Skeletal muscle tissue (tissue), 4 donors: ENCODE measurements around the gene NKX1-1. TPM values are rescaled to one million over a fixed set of nuclear protein-coding genes. Genes with fewer than 3 reads are reported as not detected.
"Not testable (repeated sequence)": the region's sequence is repeated elsewhere in the genome, so short reads cannot be mapped to it uniquely, and the experiment has no call there.

Experiments
- H3K27ac ChIP-seq: one replicate; pipeline ENCODE4 v1.7.0; 2013; ENCODE audit warnings: mild to moderate bottlenecking, low read depth, low read length, inconsistent platforms
- H3K27me3 ChIP-seq, 3 donors: one replicate each; pipeline ENCODE4 v1.7.0; 2013; ENCODE audit warnings: low read length in 3 of 3; ENCODE audit not compliant: control insufficient read depth in 3 of 3, insufficient read depth in 3 of 3
- H3K36me3 ChIP-seq, 3 donors: one replicate each; pipeline ENCODE4 v1.7.0; 2013; ENCODE audit warnings: low read length in 3 of 3; ENCODE audit not compliant: control insufficient read depth in 3 of 3, insufficient read depth in 3 of 3
- H3K4me1 ChIP-seq, 3 donors: one replicate each; pipeline ENCODE4 v1.7.0; 2013; ENCODE audit warnings: low read length in 3 of 3, mild to moderate bottlenecking in 3 of 3; ENCODE audit not compliant: control insufficient read depth in 3 of 3, insufficient read depth in 3 of 3
- H3K4me3 ChIP-seq, 3 donors: one replicate each; pipeline ENCODE4 v1.7.0; 2013; ENCODE audit warnings: low read length in 3 of 3
- H3K9ac ChIP-seq, 3 donors: one replicate each; pipeline ENCODE4 v1.7.0; 2013; ENCODE audit warnings: low read length in 3 of 3, mild to moderate bottlenecking in 3 of 3, moderate library complexity in 2 of 3, low read depth in 1 of 3
- H3K9me3 ChIP-seq, 3 donors: one replicate each; pipeline ENCODE4 v1.7.0; 2013; ENCODE audit warnings: low read length in 3 of 3; ENCODE audit not compliant: control insufficient read depth in 3 of 3
- total RNA-seq: library from RNA; depleted of rRNA; stranded (reverse); fragments of >200 nt; gene quantifications from one replicate; pipeline ENCODE4 v1.2.3, GENCODE V29; 2014
- donor health status: Osteomylitis.

NKX1-1 gene
- total RNA-seq, 1 donor from 2014 or later: not detected

DNA sequence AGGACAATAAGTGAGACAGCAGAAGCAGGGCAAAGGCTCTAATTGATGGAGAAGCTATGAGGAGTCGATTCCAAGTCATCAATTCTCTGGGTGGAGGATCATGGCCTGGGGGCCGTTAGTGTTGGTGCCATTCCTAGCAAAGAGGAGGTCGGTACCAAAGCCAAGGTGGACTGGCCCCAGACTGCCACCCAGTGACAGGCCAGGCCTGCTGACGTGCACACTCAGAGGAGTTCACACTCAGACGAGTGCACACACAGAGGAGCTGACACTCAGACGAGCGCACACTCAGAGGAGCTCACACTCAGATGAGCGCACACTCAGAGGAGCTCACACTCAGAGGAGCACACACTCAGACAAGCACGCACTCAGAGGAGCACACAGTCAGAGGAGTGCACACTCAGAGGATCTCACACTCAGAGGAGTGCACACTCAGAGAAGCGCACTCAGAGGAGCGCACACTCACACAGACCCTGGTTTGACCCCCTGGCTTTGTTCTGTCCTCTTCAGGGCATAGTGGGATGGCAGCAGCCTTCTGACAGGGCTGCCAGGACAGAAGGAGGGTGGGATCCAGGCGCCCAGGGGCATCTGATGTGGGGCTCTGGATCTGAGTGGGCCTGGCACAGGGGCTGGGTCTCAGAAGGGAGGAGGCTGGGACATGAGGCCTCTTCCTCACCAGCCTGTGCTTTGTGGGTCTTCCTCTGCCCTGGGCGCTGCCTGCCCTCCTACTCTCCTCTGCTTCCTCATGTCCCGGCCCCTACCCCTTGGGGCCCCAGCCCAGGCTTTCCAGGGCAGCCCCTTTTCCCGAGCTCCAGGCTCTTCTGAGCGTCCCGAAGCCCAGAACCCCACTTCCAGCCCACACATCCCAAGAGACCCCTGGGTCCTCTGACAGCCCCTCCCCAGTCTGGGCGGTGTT is 41.7 kb upstream of the NKX1-1 start:
- H3K9me3 ChIP-seq: peaks cover 0 to 2% (median 0%) of the 10 kb centered on the region in 3 donors
- peaks cover 13 to 56% (median 45%) of the 10 kb centered on the region in 3 donors for H3K27me3 ChIP-seq
- H3K4me1 ChIP-seq: no peaks in the 10 kb centered on the region
- no peak overlapping the region for H3K4me3 ChIP-seq
- H3K36me3 ChIP-seq: no peaks in the 10 kb centered on the region
- no peak overlapping the region for H3K27ac ChIP-seq
- no peak overlapping the region for H3K9ac ChIP-seq

DNA sequence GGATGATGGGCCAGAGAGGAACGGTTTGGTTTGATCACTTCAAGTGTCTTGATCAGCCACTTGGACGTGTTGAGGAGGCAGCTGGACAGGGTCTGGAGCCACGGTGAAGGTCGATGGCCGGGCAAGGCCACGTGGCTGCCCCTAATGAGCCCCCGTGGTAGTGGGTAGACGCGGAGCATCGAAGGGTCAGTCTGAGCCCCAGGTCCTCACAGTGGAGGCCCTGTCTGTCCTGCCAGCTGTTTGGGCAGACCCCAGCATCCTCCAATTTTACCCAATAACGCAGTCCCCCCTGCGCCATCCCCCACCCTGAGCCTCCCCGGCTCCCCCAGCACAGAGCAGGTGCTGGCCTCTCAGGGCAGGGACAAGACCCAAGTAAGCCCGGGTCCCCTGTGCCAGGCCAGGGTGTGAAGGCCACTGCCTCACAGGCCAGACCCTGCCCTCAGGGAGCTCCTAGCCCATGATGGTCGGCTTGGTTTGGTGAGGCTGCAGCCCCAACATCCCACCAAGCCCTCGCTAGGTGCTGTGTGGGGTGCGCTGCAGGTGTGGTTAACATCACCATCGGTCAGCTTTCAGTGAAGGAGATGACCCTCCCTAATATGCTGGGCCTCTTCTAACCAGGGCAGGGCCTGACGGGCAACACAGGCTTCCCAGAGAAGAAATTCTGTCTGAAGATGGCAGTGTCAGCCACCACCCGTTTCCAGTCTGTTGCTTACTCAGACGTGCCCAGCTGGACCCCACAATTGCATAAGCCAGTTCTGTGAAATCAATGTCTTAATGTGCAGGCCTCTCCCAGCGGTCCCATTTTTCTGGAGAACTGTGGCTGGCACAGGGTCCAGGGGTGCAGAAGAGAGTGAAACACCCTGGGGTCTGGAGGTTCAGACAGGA is 40.5 kb upstream of the NKX1-1 start:
- Histone ChIP-seq H3K36me3 (no peaks in the 10 kb centered on the region), H3K27ac (no peak overlapping the region), H3K9ac (no peak overlapping the region), H3K27me3 (peaks cover 13 to 56% (median 43%) of the 10 kb centered on the region in 3 donors), H3K4me3 (no peak overlapping the region), H3K4me1 (no peaks in the 10 kb centered on the region), H3K9me3 (no peaks in the 10 kb centered on the region)

DNA sequence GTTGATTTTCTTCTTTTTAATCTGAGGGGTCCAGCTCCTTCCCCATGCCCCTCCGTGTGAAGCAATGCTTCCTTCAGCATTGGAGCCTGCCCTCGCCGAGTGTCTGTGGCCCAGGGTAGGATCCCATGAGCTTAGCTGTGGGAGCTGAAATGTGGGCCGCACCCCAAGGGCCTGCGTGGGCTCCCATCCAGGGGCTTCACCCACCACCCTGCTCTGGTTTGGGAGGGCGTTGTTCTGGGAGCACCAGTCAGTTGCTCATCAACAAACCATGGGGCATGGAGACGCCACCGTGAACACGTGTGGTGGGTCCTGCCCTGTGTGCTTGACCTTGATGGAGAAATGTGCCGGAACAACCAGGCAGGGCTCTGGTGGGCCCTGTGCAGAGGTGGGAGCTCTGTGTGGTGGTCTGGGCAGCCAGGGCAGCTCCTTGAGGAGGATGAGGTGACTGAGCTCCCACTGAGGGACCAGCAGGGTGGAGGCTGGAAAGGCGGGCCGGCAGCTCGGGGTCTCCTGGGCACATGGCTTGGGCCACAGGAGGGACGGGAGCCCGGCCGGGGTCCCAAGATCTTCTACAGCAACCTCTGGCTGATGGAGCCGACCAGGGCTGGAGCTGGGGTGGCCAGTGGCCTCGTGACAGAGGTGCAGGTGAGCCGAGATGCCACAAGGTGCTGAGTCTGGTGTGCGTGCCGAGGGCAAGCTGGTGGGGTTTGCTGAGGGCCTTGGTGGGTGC is 39.6 kb upstream of the NKX1-1 start:
- H3K9ac ChIP-seq: no peak overlapping the region
- H3K36me3 ChIP-seq: no peaks in the 10 kb centered on the region
- H3K27me3 ChIP-seq: peaks cover 13 to 54% (median 35%) of the 10 kb centered on the region in 3 donors
- no peaks in the 10 kb centered on the region for H3K4me1 ChIP-seq
- no peak overlapping the region for H3K4me3 ChIP-seq
- H3K9me3 ChIP-seq: no peaks in the 10 kb centered on the region
- no peak overlapping the region for H3K27ac ChIP-seq

DNA sequence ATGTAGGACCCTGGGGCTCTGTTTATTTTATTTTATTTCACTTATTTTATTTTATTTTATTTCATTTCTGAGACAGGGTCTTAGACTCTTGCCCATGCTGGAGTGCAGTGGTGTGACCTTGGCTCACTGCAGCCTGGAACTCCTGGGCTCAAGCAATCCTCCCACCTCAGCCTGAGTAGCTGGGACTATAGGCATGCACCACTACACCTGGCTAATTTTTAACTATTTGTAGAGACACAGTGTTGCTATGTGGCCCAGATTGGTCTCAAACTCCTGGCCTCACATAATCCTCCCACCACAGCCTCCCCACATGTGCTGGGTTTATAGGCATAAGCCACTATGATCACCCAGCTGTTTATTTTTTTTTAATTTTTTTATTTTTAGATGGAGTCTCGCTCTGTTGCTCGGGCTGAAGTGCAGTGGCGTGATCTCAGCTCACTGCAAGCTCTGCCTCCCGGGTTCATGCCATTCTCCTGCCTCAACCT is 37.5 kb upstream of the NKX1-1 start:
- H3K36me3 ChIP-seq, H3K4me1 ChIP-seq, H3K27ac ChIP-seq, H3K4me3 ChIP-seq, H3K9me3 ChIP-seq, H3K9ac ChIP-seq: not testable (repeated sequence)
- H3K27me3 ChIP-seq: peaks cover 4 to 33% (median 14%) of the 10 kb centered on the region in 3 donors

DNA sequence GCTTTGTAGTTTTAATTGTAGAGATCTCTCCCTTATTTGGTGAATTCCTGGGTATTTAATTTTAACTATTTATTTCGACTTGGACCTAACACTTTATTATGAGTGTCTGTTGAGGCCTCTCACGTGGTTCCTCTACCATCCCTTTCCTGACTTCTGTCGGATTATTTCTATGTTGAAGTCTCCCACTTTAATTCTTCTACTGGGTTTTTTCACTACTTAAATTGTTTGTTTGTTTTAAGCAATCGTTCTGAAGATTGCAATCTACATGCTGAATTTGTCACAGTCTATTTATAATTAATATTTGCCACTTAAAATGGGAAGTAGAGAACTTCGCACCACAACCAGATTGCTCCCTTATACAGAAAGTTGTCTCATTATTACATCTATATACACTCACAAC is 20.8 kb upstream of the NKX1-1 start:
- H3K4me1 ChIP-seq: no peaks in the 10 kb centered on the region
- no peaks in the 10 kb centered on the region for H3K9me3 ChIP-seq
- no peak overlapping the region for H3K4me3 ChIP-seq
- H3K27ac ChIP-seq: no peak overlapping the region
- peaks cover 3 to 17% (median 13%) of the 10 kb centered on the region in 3 donors for H3K27me3 ChIP-seq
- no peak overlapping the region for H3K9ac ChIP-seq
- no peaks in the 10 kb centered on the region for H3K36me3 ChIP-seq

DNA sequence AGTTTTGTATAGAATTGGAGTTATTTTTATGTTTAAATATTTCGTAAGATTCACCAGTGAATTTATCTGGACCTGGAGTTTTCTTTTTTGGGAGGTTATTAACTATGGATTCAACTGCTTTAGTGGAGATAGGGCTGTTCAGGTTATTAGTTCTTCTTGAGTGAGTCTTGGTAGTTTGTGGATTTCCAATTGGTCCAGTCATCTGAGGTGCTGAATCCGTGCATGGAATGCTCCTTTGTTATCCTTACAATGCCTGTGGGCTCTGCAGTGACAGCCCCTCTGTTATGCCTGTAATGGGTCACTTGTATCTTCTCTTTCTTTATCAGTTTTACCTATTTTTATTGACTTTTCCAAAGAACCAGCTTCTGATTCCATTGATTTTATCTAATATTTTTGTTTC is 15.4 kb upstream of the NKX1-1 start:
- Histone ChIP-seq H3K4me1 (no peaks in the 10 kb centered on the region), H3K36me3 (no peaks in the 10 kb centered on the region), H3K4me3 (no peak overlapping the region), H3K27me3 (peaks cover 18 to 44% (median 34%) of the 10 kb centered on the region in 3 donors), H3K27ac (no peak overlapping the region), H3K9ac (no peak overlapping the region), H3K9me3 (no peaks in the 10 kb centered on the region)

DNA sequence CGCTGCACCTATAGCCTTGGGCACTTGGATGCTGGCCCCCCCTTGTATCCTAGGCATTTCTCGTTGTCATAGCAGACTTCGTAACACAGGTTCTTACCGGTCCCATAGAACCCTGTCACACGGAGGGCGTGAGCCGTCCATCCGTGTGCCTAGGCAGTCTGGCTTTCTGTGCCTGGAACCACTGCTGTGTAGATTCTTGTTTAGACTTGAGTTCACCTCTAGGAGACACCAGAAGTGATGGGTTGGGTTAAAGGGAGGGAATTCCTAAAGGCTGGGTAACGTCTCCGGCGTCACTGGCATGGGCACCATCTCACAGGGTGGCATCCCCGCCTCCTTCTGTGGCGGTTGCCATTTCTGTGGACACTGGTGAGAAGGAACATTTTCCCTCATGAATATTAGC is 13.5 kb upstream of the NKX1-1 start:
- Histone ChIP-seq H3K27me3 (peaks cover 30 to 55% (median 47%) of the 10 kb centered on the region in 3 donors), H3K9me3 (no peaks in the 10 kb centered on the region), H3K4me3 (no peak overlapping the region), H3K9ac (no peak overlapping the region), H3K27ac (no peak overlapping the region), H3K4me1 (no peaks in the 10 kb centered on the region), H3K36me3 (no peaks in the 10 kb centered on the region)

DNA sequence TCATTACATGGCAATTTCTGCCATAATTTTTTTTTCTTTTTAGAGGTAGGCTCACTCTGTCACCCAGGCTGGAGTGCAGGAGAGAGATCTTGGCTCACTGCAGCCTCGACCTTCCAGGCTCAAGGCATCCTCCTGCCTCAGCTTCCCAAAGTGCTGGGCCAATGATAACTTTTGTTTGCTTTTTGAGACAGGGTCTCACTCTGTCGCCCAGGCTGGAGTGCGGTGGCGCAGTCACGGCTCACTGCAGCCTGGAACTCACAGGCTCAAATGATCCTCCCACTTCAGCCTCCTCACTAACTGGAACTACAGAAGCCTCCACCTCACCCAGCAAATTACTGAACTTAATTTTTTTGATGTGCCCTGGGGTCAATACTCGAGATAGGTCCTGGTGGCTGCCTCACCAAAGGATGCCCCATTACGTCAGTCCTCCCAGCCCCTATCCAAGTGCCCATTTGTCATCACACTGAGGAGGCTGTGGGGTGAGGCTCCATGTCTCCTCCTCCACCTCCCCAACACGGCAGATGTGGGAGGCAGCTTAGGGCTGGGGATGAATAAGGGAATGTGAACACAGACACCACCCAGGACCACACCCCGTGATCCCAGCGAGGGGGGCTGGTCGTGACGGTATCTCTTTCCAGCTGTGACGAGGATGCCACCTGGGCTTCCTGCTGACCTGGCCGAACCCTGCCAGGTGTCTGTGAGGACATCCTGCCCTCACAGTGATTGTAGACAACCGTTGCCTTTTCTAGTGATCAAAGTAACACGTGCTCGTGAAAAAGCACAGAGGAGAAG is 12.4 kb upstream of the NKX1-1 start:
- no peaks in the 10 kb centered on the region for H3K36me3 ChIP-seq
- H3K9me3 ChIP-seq: no peaks in the 10 kb centered on the region
- H3K9ac ChIP-seq: no peak overlapping the region
- H3K4me3 ChIP-seq: no peak overlapping the region
- no peaks in the 10 kb centered on the region for H3K4me1 ChIP-seq
- peaks cover 33 to 53% (median 44%) of the 10 kb centered on the region in 3 donors for H3K27me3 ChIP-seq
- H3K27ac ChIP-seq: no peak overlapping the region
